HCT116 (cell line): Measurements from ENCODE around the gene ELF5. TPM values are rescaled to one million over a fixed set of nuclear protein-coding genes. Genes with fewer than 3 reads are reported as not detected.

Experiments used
- ATAC-seq: fragments of 200-7000 bp; cut with Tn5 transposase; 2 replicates; pipeline ENCODE4 v1.9.1; 2020; ENCODE audit warnings: mild to moderate bottlenecking, moderate library complexity
- BruUV-seq: library from RNA; stranded (reverse); fragments of 400-500 nt; replicated peaks from 2 replicates; lab custom pipeline; 2021; lab: Mats Ljungman, UMichigan
- CTCF ChIA-PET: fragments of 300-600 bp; sonication (Branson Sonifier 250); formaldehyde crosslinking; loops from one replicate; lab custom pipeline; 2021; ENCODE audit warnings: antibody characterized with exemption; lab: Charles Lee
- POLR2A ChIA-PET: fragments of 300-600, 350-600 bp; sonication (Branson Sonifier 250); formaldehyde crosslinking; loops from one replicate; lab custom pipeline; 2021; ENCODE audit warnings: antibody characterized with exemption; lab: Charles Lee
- RAD21 ChIA-PET, 2 experiments: fragments of 300-600 bp; sonication (Branson Sonifier 250); formaldehyde crosslinking; loops; one replicate each; lab custom pipeline; 2023; ENCODE audit warnings: low total read pairs in 2 of 2; ENCODE audit not compliant: uncharacterized antibody in 2 of 2, unreplicated experiment in 2 of 2, low non-redundant PET in 1 of 2; lab: Charles Lee
- DNase-seq: peaks from one replicate; pipeline ENCODE4 v3.0.0-alpha.2; 2010; ENCODE audit warnings: low read depth, low spot score
- H2AFZ ChIP-seq: fragments of 200-600 bp; shearing (Covaris generic), sonication (generic); 2 replicates; pipeline ENCODE4 v1.6.1; 2017; ENCODE audit warnings: low read depth, mixed run types, mixed read lengths, antibody characterized with exemption, low read length; ENCODE audit not compliant: poor library complexity, severe bottlenecking
- H3K27ac ChIP-seq: 2 replicates; pipeline ENCODE4 v1.5.1; 2012; ENCODE audit warnings: low read depth, low read length
- H3K27me3 ChIP-seq: fragments of 200-600 bp; sonication (generic); 2 replicates; pipeline ENCODE4 v1.6.1; 2016; ENCODE audit warnings: mixed run types, low read length, mixed read lengths; ENCODE audit not compliant: insufficient read depth
- H3K36me3 ChIP-seq, 2 experiments: fragments of 200-500 bp in 1 of 2; fragments of 200-600 bp in 1 of 2; sonication (Bioruptor generic) in 1 of 2; sonication (generic) in 1 of 2; 2 replicates each; pipeline versions ENCODE4 v1.5.1 to v1.6.1; 2014 to 2016; ENCODE audit warnings: low read length in 2 of 2, inconsistent platforms in 1 of 2, mixed read lengths in 1 of 2, mixed run types in 1 of 2; ENCODE audit not compliant: insufficient read depth in 2 of 2, control insufficient read depth in 1 of 2
- H3K4me1 ChIP-seq, 2 experiments: fragments of 200-600 bp in 1 of 2; sonication (generic) in 1 of 2; 2 replicates each; pipeline versions ENCODE4 v1.5.1 to v1.6.1; 2012 to 2017; ENCODE audit warnings: low read length in 2 of 2, inconsistent platforms in 1 of 2, mild to moderate bottlenecking in 1 of 2, mixed read lengths in 1 of 2, mixed run types in 1 of 2, moderate library complexity in 1 of 2; ENCODE audit not compliant: insufficient read depth in 2 of 2, control insufficient read depth in 1 of 2
- H3K4me2 ChIP-seq: fragments of 200-600 bp; sonication (generic); 2 replicates; pipeline ENCODE4 v1.6.1; 2017; ENCODE audit warnings: mixed run types, low read length, mixed read lengths
- H3K4me3 ChIP-seq, 2 experiments: fragments of 200-600 bp in 1 of 2; sonication (generic) in 1 of 2; replicated peaks in 1 of 2; 2 replicates each; pipeline ENCODE4 v1.5.1; 2011 to 2016; ENCODE audit warnings: low read length in 2 of 2, control low read depth in 1 of 2, low read depth in 1 of 2, mild to moderate bottlenecking in 1 of 2, mixed read lengths in 1 of 2, mixed run types in 1 of 2
- H3K79me2 ChIP-seq: fragments of 200-600 bp; sonication (generic); 2 replicates; pipeline ENCODE4 v1.6.1; 2017; ENCODE audit warnings: mild to moderate bottlenecking, mixed run types, low read length, moderate library complexity, mixed read lengths; ENCODE audit not compliant: insufficient read depth
- H3K9ac ChIP-seq: fragments of 200-600 bp; sonication (generic); 2 replicates; pipeline ENCODE4 v1.6.1; 2016; ENCODE audit warnings: low read length, mixed read lengths
- H3K9me2 ChIP-seq: fragments of 200-600 bp; sonication (generic), shearing (Covaris generic); 2 replicates; pipeline ENCODE4 v1.6.1; 2017; ENCODE audit warnings: mixed run types, mild to moderate bottlenecking, moderate library complexity; ENCODE audit not compliant: insufficient read depth
- H3K9me3 ChIP-seq, 2 experiments: fragments of 200-500 bp in 1 of 2; fragments of 200-600 bp in 1 of 2; sonication (Bioruptor generic) in 1 of 2; sonication (generic) in 1 of 2; 2 replicates each; pipeline ENCODE4 v1.6.1; 2014 to 2017; ENCODE audit warnings: low read length in 2 of 2, mixed read lengths in 2 of 2, inconsistent platforms in 1 of 2, low read depth in 1 of 2, mild to moderate bottlenecking in 1 of 2, mixed run types in 1 of 2, moderate library complexity in 1 of 2; ENCODE audit not compliant: control insufficient read depth in 1 of 2, insufficient read depth in 1 of 2
- H4K20me1 ChIP-seq: fragments of 200-600 bp; sonication (generic), shearing (Covaris generic); 2 replicates; pipeline ENCODE4 v1.6.1; 2017; ENCODE audit warnings: mixed run types, mild to moderate bottlenecking, moderate library complexity; ENCODE audit not compliant: insufficient read depth
- CBX3 ChIP-seq: IDR thresholded peaks from 2 replicates; pipeline ENCODE4 v1.6.1; 2012; ENCODE audit warnings: low read depth
- CEBPB ChIP-seq: IDR thresholded peaks from 2 replicates; pipeline ENCODE4 v1.6.1; 2012; ENCODE audit warnings: low read depth
- EGR1 ChIP-seq: IDR thresholded peaks from 2 replicates; pipeline ENCODE4 v1.6.1; 2012; ENCODE audit warnings: low read depth
- ELF1 ChIP-seq: IDR thresholded peaks from 2 replicates; pipeline ENCODE4 v1.6.1; 2012; ENCODE audit warnings: low read depth, borderline replicate concordance
- EZH2 ChIP-seq: fragments of 200-600 bp; sonication (generic); IDR thresholded peaks from 2 replicates; pipeline ENCODE4 v1.6.1; 2017; ENCODE audit warnings: antibody characterized with exemption, mixed run types
- FOSL1 ChIP-seq: IDR thresholded peaks from 2 replicates; pipeline ENCODE4 v1.6.1; 2012; ENCODE audit warnings: low read depth
- MAX ChIP-seq: IDR thresholded peaks from 2 replicates; pipeline ENCODE4 v1.6.1; 2012
- POLR2A ChIP-seq: IDR thresholded peaks from 2 replicates; pipeline ENCODE4 v1.7.0; 2011; ENCODE audit warnings: borderline replicate concordance; ENCODE audit not compliant: insufficient read depth, insufficient read length; ENCODE audit errors: extremely low read depth
- POLR2AphosphoS5 ChIP-seq: IDR thresholded peaks from 2 replicates; pipeline ENCODE4 v1.6.1; 2011; ENCODE audit warnings: mild to moderate bottlenecking, low read depth, low read length, moderate library complexity
- RAD21 ChIP-seq: IDR thresholded peaks from 2 replicates; pipeline ENCODE4 v1.6.1; 2012; ENCODE audit warnings: low read depth, mild to moderate bottlenecking
- SIN3A ChIP-seq: IDR thresholded peaks from 2 replicates; pipeline ENCODE4 v1.6.1; 2012; ENCODE audit warnings: low read depth
- ZFX ChIP-seq: fragments of 450-650 bp; IDR thresholded peaks from 2 replicates; pipeline ENCODE4 v1.6.1; 2017
- ZNF274 ChIP-seq: fragments of 200-500 bp; sonication (Bioruptor generic); IDR thresholded peaks from 2 replicates; pipeline ENCODE4 v1.6.1; 2014; ENCODE audit warnings: mild to moderate bottlenecking, low read depth, low read length, inconsistent platforms
- intact Hi-C: fragments of 100-400 bp; cut with micrococcal nuclease; formaldehyde crosslinking; loops from 2 replicates; pipeline ENCODE4 v1.10.0; 2022
- total RNA-seq: library from RNA; stranded (reverse); gene quantifications from one replicate; pipeline ENCODE4 v1.2.1, GENCODE V29; 2021; ENCODE audit not compliant: unreplicated experiment

Gene ELF5
- total RNA-seq, 1 experiment from 2014 or later, result 0.32 TPM

- no peak for TF ChIP-seq EZH2
- TF ChIP-seq ZFX, result no peak
- TF ChIP-seq ELF1, result no peak
- no peak for TF ChIP-seq MAX
- no peak for TF ChIP-seq RAD21
- TF ChIP-seq FOSL1, result no peak
- TF ChIP-seq ZNF274, result no peak
- TF ChIP-seq POLR2AphosphoS5, result no peak
- TF ChIP-seq CBX3, result no peak
- TF ChIP-seq SIN3A, result no peak
Measured at GRCh38 chr11:34475656-34476055, 37.9 kb downstream of the ELF5 start (continued).

- no peak overlapping the region for H3K9ac ChIP-seq
- H3K36me3 ChIP-seq, result peaks cover 6 to 20% of the 10 kb centered on the region in 2 experiments; a peak in 3 of 4 replicates
- ChIA-PET POLR2A (no interaction called here), RAD21 (interaction anchor here in 1 of 2 experiments (0.6 kb wide), 1 partner anchor 25 kb away, joined by 3 read pairs; no protein-coding TSS in a partner anchor), CTCF (interaction anchor here (1.8 kb wide), 1 partner anchor 19 kb away, joined by 3 read pairs; no protein-coding TSS in a partner anchor)
- no peak overlapping the region for H3K4me2 ChIP-seq
- no peaks in the 10 kb centered on the region for H4K20me1 ChIP-seq
- no peaks in the 10 kb centered on the region for H3K79me2 ChIP-seq
- ATAC-seq (no peak), DNase-seq (no peak)
- no peak overlapping the region for H3K27ac ChIP-seq
- no peaks in the 10 kb centered on the region for H3K9me2 ChIP-seq
- no peaks in the 10 kb centered on the region for H3K27me3 ChIP-seq
- no peak overlapping the region for H2AFZ ChIP-seq
- H3K4me3 ChIP-seq, result no peak overlapping the region
- H3K4me1 ChIP-seq, result peaks cover 8 to 28% of the 10 kb centered on the region in 2 experiments; a peak in 3 of 4 replicates
- no TSS peak for BruUV-seq
- H3K9me3 ChIP-seq, result no peaks in the 10 kb centered on the region
- intact Hi-C loops, result no loop called here
- peak; percentile 68; the same call in 1 of the 2 replicates for TF ChIP-seq CEBPB
- no peak for TF ChIP-seq ELF1
- TF ChIP-seq EGR1, result no peak
- no peak for TF ChIP-seq EZH2
- no peak for TF ChIP-seq POLR2A
- no peak for TF ChIP-seq SIN3A
Measured at GRCh38 chr11:34473603-34474169, 39.9 kb downstream of the ELF5 start.
